Motor neuron (in vitro differentiated cells): ENCODE measurements around the gene DPH3. TPM values are rescaled to one million over a fixed set of nuclear protein-coding genes. Genes with fewer than 3 reads are reported as not detected.

Experiments used
- ATAC-seq, 8 experiments: fragments of 200-7000 bp; cut with Tn5 transposase; replicated peaks in 6 of 8; 2 replicates each; pipeline ENCODE4 v1.8.0; 2021; ENCODE audit warnings: mild to moderate bottlenecking in 8 of 8, moderate library complexity in 8 of 8
- H3K27ac ChIP-seq, 2 donors: fragments of 250-450 bp; sonication (Bioruptor Pico); 2 replicates each; pipeline ENCODE4 v1.9.0; 2021; ENCODE audit warnings: antibody characterized with exemption in 2 of 2, mild to moderate bottlenecking in 2 of 2, moderate library complexity in 1 of 2
- H3K4me1 ChIP-seq, 2 donors: fragments of 250-450 bp; sonication (Bioruptor Pico); replicated peaks in 1 of 2; 2 replicates each; pipeline ENCODE4 v1.6.1; 2021; ENCODE audit warnings: antibody characterized with exemption in 2 of 2, mild to moderate bottlenecking in 2 of 2, moderate library complexity in 1 of 2
- H3K4me3 ChIP-seq, 5 donors: fragments of 250-450 bp; sonication (Bioruptor Pico); 2 replicates each; pipeline ENCODE4 v1.9.0; 2021; ENCODE audit warnings: antibody characterized with exemption in 5 of 5, mild to moderate bottlenecking in 5 of 5, moderate library complexity in 4 of 5
- WGBS, 10 experiments: fragments of 450-650 bp; shearing (Covaris generic); methylation state at CpG; one replicate each; pipeline ENCODE4 v1.0.0; 2022; 5-methylcytosine and 5-hydroxymethylcytosine counted together
- in situ Hi-C, 9 experiments: fragments of 400-800 bp; cut with MboI; loops; one replicate each; pipeline ENCODE4 v1.15.0; 2021; ENCODE audit warnings: low sequenced_read_pairs in 9 of 9, low pct_unique_long_range_greater_than_20kb in 2 of 9; ENCODE audit not compliant: unreplicated experiment in 9 of 9
- total RNA-seq, 8 experiments: library from RNA; unstranded; fragments of 300-600 nt; gene quantifications; 2 replicates each; pipeline versions ENCODE4 v1.2.3 to v1.2.4, GENCODE V29; 2022

The DPH3 gene
- total RNA-seq, 8 experiments from 2014 or later, result 10.6 to 37.5 (median 20.3) TPM

DNA sequence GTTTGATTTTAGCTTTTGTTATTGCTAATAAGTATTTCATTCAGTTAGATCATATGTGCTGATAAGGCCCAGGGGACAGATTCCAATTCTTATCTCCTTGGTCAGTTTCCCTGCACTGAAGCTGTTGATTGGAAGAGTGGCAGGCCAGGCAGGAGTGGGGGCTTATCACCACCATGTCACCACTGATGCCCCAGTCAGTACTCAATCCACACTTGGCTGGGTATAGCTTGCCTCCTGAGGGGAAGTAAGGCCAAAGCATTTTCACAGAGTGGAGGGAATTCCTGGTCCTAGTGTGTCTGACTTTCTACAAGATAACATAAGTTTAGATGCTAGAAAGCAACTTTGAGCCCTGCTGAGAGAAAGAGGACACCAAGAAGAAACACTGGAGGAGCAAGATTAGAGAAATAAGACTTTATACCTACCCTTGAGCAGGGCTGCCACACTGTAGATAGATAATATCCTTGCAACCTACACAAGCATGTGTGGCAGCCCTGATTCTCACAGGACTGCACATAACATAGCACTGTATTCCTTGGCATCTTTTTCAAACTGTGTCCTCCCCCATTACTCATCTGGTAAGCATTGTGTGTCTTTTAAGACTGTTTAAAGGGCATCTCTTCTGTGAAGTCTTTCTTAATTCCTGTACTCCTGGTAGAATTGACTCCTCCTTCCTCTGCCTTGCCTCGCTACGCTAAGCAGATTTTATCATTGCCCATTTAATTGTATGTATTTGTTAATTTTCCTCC lies 24.6 kb upstream of the DPH3 start:
- no peak overlapping the region for H3K27ac ChIP-seq
- 72 to 95% (median 92%) methylated on average over 2 of the region's 2 CpGs; no CpG with 5 or more reads in 5 of the 10 experiments for WGBS, 10 experiments
- no peaks in the 10 kb centered on the region for H3K4me1 ChIP-seq
- in situ Hi-C loops, result loop anchor here (10.0 to 25.0 kb wide), 5 partner anchors 223 to 273 kb away; partner anchors contain the start of gene RFTN1 (in 1 of the 9)
- no peak overlapping the region for H3K4me3 ChIP-seq
- no peak for ATAC-seq

DNA sequence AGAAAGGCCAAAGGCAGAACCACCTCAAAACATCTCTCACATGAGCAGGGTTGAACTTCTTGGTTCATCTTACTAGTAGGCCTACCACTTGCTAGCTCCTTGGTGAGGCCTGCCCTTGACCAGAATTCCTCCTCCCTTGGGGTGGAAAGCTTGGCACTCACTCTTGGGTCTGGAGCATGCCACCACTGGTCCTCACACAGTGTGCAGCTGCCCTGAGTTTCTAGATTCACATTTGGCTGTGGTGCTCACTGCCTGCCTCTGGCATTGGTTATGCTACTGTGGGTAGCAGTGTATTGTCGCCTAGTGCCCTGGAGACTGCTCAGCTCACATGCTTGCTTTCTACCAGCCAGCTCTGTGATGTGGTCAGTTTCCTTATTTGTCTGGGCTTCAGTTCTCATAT lies 23.9 kb upstream of the DPH3 start:
- Histone ChIP-seq H3K4me3 (no peak overlapping the region), H3K27ac (no peak overlapping the region), H3K4me1 (no peaks in the 10 kb centered on the region)
- 75 to 100% (median 100%) methylated on average over 1 of the region's 1 CpG; no CpG with 5 or more reads in 7 of the 10 experiments for WGBS, 10 experiments
- ATAC-seq, result peak in 1 of 8 experiments; percentile 14
- in situ Hi-C loops, result loop anchor here (10.0 to 25.0 kb wide), 5 partner anchors 224 to 274 kb away; partner anchors contain the start of gene RFTN1 (in 1 of the 9)

DNA sequence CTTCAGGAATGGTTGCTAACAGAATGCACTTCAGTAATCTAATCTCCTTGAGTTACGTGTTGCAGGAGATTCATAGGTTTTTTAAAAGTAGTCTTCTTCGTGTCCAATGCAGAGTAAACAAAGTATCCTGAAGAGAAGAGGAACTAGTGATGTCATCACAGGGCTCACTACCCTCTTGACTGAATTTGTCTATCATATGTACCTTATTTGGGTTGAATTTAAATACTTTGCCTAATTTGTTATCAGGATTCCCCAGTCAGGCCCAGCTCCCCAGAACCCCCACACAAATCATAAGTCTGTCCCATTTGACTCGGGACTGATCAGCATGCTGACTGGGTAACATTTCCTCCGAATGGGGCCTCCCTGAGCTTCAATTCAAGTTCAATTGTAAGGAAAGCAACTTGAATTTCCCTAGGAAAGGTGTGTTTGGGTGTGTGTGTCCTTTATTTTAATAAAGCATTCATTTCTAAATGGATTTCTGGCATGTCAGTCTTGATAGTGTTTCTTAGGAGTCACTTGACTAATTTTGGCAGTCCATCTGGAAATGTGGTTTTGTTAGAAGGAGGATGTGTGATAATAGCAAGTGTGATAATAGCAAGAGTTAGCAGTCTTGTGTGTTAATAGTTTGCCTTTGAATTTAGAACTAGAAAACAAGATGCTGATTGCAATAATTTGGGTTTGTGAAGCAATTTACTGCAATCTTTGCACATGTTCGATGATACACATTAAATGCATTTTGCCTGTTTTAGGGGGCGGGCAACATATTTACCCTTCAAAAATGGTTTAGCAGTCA lies 22.2 kb upstream of the DPH3 start:
- in situ Hi-C loops, result loop anchor here (10.0 to 25.0 kb wide), 5 partner anchors 225 to 275 kb away; partner anchors contain the start of gene RFTN1 (in 1 of the 9)
- H3K4me1 ChIP-seq, result no peaks in the 10 kb centered on the region
- H3K4me3 ChIP-seq, result no peak overlapping the region
- 50 to 100% (median 82%) methylated on average over 1 to 6 of the region's 6 CpGs for WGBS, 10 experiments
- ATAC-seq, result no peak
- H3K27ac ChIP-seq, result no peak overlapping the region

DNA sequence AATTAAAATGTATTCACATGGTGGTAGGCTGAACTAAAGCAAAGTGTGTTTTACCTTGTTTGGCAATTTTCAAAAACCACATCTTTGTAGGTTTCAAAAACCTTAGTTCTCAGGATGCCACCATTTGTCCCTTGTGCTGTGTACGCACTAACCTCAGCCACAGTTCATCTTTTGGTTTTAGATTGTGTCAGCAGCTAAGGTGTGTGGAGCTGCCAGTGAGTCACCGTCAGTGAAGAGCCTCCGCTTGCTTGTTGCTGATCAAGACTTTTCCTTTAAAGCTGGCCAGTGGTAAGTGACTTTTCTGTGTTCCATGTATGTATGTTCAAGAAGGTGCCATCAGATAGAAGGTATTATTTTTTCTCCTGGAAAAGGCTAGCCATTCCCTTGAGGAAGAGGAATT lies 21.4 kb upstream of the DPH3 start:
- no peaks in the 10 kb centered on the region for H3K4me1 ChIP-seq
- WGBS, 10 experiments, result 57 to 100% (median 100%) methylated on average over 1 to 2 of the region's 3 CpGs; no CpG with 5 or more reads in 3 of the 10 experiments
- H3K27ac ChIP-seq, result no peak overlapping the region
- ATAC-seq, result no peak
- no peak overlapping the region for H3K4me3 ChIP-seq
- in situ Hi-C loops, result loop anchor here (10.0 to 25.0 kb wide), 5 partner anchors 226 to 276 kb away; partner anchors contain the start of gene RFTN1 (in 1 of the 9)

DNA sequence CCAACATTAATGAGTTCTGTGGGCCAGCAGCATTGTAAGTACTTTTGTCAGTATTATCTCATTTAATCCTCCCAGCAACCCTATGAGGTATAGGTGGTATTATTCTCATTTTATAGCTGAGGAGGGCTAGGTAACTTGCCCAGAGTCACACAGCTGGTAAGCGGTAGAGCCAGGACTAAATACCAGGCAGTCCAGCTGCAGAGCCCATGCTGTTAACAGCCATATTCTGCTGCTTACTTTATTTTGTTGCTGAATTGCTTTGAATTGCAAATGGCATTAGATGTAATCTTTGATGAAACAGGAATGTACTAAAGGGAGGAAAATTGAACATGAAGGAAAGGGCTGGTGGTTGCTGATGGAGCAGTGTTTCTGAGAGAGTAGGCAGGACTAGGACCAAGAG lies 19.9 kb upstream of the DPH3 start:
- no peak overlapping the region for H3K27ac ChIP-seq
- whole genome bisulfite sequencing, 10 experiments, result 83 to 100% (median 100%) methylated on average over 1 of the region's 1 CpG; no CpG with 5 or more reads in 5 of the 10 experiments
- peak in 3 of 8 experiments; percentile 55 to 81 (median 62) for ATAC-seq

DNA sequence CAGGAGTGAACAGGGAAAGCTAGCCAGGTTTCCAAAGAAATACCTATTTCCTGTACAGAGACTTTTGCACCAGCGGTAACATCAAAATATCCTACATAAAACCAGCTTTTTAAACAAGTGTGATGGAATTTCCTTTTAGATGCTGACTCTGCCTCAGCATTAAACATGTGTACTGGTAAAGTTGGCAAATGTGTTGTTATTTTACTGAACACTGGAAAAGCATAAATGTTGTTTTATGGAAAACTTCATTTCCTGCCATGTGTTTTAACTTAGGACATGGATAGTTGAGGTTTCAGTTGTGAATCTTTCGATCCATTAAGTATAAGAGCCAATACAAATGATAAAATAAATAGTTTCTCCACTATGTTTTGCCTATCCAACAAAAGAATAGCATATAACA lies 15.9 kb upstream of the DPH3 start:
- 11 to 100% (median 85%) methylated on average over 1 to 2 of the region's 2 CpGs for WGBS, 10 experiments
- in situ Hi-C loops, result loop anchor here (10.0 to 25.0 kb wide), 5 partner anchors 232 to 282 kb away; partner anchors contain the start of gene RFTN1 (in 1 of the 9)
- H3K4me1 ChIP-seq, result no peaks in the 10 kb centered on the region
- no peak overlapping the region for H3K4me3 ChIP-seq
- no peak for ATAC-seq
- no peak overlapping the region for H3K27ac ChIP-seq

More for the DNA sequence above, 19.9 kb upstream of the DPH3 start:
- in situ Hi-C loops, result loop anchor here (10.0 to 25.0 kb wide), 5 partner anchors 228 to 278 kb away; partner anchors contain the start of gene RFTN1 (in 1 of the 9)
- Histone ChIP-seq H3K4me1 (no peaks in the 10 kb centered on the region), H3K4me3 (no peak overlapping the region)

DNA sequence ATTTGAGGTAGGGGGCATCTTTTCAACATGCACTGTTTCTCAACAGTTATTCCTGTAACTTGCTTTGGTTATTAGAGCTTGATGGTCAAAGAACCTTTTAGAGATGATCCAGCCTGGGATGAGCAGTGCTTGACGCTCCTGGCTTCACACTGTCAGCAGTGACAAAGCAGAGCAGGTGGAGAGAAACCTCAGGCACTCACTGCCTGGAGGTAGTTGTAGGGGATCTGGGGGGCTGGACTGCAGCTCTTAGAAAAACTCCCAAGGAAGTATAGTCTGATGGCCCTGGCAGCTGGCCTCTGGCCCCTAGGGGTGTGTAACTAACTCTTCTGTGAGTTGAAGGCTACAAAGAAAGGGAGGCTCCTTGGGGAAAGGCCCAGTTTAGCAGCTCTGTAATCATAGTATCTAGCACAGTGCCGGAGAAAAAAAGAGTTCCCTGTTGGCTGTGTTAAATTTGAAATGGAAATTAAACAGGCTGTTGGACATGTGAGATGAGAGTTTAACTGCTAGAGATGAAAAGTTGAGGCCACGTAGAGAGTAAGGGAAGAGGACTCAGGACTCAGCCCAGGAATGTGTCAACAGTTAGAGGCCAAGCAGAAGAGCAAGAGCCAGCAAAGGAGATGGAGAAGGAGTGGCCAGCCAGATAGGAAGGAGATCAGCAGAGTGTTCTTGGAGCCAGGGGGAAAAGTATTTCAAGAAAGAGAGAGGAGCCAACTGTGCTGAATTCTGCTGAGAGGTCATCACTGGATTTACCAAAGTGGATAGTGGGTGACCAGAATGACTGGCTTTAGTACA lies 14.5 kb upstream of the DPH3 start:
- Histone ChIP-seq H3K4me1 (no peaks in the 10 kb centered on the region), H3K4me3 (no peak overlapping the region), H3K27ac (no peak overlapping the region)
- in situ Hi-C loops, result loop anchor here in 6 of 9 experiments (25.0 kb wide), 3 partner anchors 233 to 283 kb away; partner anchors contain the start of gene RFTN1 (in 1 of the 6)
- 14 to 100% (median 89%) methylated on average over 1 to 3 of the region's 3 CpGs; no CpG with 5 or more reads in 4 of the 10 experiments for WGBS, 10 experiments
- ATAC-seq, result peak in 2 of 8 experiments; percentile 59 to 71

DNA sequence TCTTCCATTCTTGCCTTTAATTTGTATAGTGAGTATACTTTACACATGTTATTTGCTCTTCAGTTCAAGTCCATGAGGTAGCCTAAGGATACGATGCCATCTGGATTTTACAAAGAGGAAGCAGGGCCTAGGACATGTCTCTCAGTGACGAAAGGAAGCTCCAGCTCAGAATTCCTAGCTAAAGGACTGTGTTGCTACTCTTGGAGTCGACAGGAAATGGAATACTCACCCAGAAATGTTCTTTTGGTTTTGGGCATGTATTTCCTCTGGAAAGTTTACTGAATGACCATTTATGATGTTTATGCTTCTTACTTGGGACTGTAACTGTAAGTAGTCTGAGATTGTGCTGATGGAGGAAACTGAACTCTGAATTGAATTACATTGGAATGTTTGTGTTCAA lies 12.7 kb upstream of the DPH3 start:
- WGBS, 10 experiments, result 63 to 100% (median 94%) methylated on average over 1 to 3 of the region's 3 CpGs; no CpG with 5 or more reads in 6 of the 10 experiments
- in situ Hi-C loops, result loop anchor here in 6 of 9 experiments (25.0 kb wide), 3 partner anchors 235 to 285 kb away; partner anchors contain the start of gene RFTN1 (in 1 of the 6)
- Histone ChIP-seq H3K4me3 (no peak overlapping the region), H3K27ac (no peak overlapping the region), H3K4me1 (no peaks in the 10 kb centered on the region)
- ATAC-seq, result no peak

DNA sequence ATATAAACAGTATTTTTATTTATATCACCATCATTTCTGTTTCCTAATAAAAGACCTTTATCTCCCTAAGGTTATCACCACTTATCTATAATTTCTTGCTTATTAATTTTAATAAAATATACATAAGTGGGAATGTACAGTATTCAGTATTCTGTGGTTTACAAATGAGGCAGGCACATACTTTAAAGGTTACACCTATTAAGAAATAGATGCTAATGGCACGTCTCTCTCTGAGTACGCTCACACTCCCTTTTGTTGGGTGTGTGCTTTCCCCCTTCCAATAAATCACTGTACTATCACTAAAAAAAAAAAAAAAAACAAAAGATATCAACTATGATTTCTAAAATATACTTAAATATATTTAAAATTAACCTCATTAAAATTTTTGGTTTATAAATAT lies 9.1 kb upstream of the DPH3 start:
- H3K27ac ChIP-seq, result no peak overlapping the region
- in situ Hi-C loops, result no loop called here
- no peak overlapping the region for H3K4me3 ChIP-seq
- WGBS, 10 experiments, result 0 to 100% (median 88%) methylated on average over 1 to 2 of the region's 2 CpGs; no CpG with 5 or more reads in 4 of the 10 experiments
- H3K4me1 ChIP-seq, result no peaks in the 10 kb centered on the region
- ATAC-seq, result peak in 3 of 8 experiments; percentile 68 to 98 (median 90)

DNA sequence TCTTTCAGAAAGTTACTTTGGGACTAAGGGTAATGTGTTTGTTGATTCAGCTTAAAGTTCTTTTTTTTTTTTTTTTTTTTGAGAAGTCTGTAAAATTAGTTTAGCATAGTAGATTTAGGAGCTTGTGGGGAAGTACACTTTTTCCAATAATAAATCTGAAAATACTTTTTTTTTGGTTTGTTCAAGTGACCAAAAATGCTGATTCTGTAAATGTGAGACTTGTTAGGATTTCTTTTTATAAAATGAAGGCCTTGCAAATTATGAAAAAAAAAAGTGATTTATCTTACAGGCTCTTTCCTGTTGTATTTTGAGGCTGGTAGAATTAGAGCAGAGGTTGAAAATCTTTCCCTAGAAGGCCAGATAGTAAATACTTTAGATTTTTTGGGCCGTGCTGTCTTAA lies 7.8 kb upstream of the DPH3 start:
- no peak for ATAC-seq
- H3K4me3 ChIP-seq, result no peak overlapping the region
- no peak overlapping the region for H3K27ac ChIP-seq
- peaks cover 0 to 5% of the 10 kb centered on the region in 2 donors for H3K4me1 ChIP-seq
- WGBS, 10 experiments, result 71 to 100% (median 100%) methylated on average over 1 of the region's 1 CpG; no CpG with 5 or more reads in 1 of the 10 experiments
- in situ Hi-C loops, result no loop called here

DNA sequence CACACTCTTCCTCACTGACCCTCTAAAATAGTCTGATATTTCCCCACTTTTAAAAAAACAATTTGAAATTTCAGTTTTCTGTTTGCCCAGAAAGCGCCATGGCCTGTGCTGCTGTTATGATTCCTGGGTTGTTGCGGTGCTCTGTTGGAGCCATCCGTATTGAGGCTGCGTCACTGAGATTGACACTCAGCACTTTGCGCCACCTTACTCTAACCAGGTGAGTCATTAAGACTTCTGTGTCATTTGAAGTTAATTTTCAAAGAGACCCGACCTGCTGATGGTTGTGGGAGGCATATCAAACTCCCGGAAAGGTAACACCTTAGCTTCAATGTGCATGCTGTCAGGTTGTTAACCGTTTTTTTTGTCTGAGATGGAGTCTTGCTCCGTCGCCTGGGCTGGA lies 6.1 kb upstream of the DPH3 start:
- ATAC-seq, result no peak
- 92 to 100% (median 95%) methylated on average over 4 to 7 of the region's 10 CpGs; no CpG with 5 or more reads in 3 of the 10 experiments for WGBS, 10 experiments
- Histone ChIP-seq H3K4me1 (peaks cover 0 to 20% of the 10 kb centered on the region in 2 donors), H3K27ac (no peak overlapping the region), H3K4me3 (no peak overlapping the region)
- in situ Hi-C loops, result no loop called here

DNA sequence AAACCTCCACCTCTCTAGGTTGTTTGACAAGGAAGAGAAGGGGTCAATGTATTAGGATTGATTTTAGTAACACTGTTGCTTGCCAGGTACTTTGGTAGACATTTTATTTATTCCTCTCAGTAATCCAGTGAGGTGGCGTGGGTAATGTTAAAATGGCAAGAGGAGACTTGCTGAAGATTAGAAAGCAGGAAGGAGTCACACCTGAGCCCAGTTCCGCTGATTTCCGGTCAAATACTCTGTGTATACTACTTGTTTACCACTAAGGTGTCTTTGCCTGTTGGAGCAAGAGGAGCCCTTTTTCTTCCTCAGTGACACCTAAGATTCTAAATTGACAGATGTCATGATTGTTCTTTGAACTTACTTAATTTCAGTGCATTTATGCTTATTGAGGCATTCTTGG lies 2.0 kb upstream of the DPH3 start:
- 59 to 100% (median 89%) methylated on average over 1 to 3 of the region's 3 CpGs; no CpG with 5 or more reads in 1 of the 10 experiments for WGBS, 10 experiments
- H3K4me1 ChIP-seq, result peaks cover 0 to 32% of the 10 kb centered on the region in 2 donors
- peak overlapping the region in 2 of 5 donors; percentile 73 to 85 for H3K4me3 ChIP-seq
- no peak overlapping the region for H3K27ac ChIP-seq
- ATAC-seq, result no peak
- in situ Hi-C loops, result no loop called here
